NCI-H226 (cell line): ENCODE data around the gene TRIAP1.

Experiments used
- DNase-seq: peaks from one replicate; pipeline ENCODE4 v3.0.0-alpha.2; 2015

Gene TRIAP1

GRCh38 chr12:120425797-120426196 lies 20.4 kb downstream of the TRIAP1 start:
- DNase-seq, result no peak

DNA sequence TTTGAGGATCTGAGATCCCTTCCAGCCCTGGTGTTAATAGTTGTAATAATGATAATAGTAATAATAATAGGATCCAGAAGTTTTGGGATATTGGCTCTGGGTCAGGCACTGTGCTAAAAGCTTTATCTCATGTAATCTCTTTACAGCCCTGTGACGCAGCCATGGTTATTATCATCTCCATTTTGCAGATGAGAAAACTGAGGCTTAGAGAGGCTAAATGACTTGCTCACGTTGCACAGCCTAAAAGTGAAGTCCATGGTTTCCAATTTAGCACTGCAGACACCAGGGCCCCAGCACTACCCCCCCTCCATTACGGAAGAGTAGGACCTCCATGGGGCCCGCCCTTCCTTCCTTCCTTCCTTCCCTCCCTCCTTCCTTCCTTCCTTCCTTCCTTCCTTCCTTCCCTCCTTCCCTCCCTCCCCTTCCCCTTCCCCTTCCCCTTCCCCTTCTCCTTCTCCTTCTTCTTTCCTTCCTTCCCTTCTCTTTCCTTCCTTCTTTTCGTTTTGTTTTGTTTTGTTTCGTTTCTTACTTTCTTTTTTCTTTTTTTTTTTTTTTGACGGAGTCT lies 23.2 kb downstream of the TRIAP1 start:
- no peak for DNase-seq

DNA sequence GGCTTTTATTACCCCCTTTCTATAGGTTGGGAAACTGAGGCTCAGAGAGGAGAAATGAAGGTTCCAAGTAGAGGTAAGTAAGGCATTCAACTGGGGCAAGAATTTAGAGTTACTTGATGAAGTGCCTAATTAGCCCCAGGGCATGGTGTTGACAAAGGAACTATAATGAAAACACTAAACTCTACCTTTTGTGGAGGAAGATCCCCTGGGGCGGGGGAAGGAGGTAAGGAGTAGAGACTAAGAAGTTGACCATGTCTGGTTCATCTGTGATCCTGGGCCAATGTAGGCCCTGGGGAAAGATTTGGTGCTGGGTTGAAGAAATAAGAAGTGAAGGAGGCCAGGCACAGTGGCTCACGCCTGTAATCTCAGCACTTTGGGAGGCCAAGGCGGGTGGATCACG lies 24.5 kb downstream of the TRIAP1 start:
- no peak for DNase-seq

DNA sequence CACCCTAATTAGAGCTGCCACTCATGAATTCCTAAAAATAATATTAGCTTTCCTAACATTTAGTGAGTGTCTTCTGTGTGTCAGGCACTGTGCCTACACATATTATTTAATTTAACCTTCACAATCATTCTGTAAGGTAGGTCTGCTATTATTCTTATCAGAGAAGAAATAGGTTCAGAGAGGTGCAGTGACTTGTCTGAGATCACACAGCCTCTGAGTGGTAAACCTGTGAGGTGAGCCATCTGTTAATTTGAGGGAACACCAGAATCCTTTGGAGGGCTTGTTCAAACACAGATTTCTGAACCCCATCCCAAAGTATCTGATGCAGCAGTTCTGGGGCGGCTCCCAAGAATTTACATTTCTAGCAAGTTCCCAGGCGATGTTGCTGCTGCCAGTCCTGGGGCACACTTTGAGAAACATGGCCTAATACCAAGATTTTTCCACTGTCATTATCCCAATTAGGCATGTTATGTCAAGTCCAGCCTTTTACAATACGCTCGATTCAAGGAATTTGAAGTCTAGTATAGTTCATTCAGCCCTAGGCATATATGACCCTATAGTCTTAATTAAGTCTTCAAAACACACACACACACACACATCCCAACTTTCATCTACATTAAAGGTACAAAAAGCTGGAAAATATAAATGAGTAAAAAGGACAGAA lies 28.1 kb downstream of the TRIAP1 start:
- DNase-seq, result no peak

- DNase-seq, result no peak
Measured at GRCh38 chr12:120416490-120417216, 29.5 kb downstream of the TRIAP1 start.

DNA sequence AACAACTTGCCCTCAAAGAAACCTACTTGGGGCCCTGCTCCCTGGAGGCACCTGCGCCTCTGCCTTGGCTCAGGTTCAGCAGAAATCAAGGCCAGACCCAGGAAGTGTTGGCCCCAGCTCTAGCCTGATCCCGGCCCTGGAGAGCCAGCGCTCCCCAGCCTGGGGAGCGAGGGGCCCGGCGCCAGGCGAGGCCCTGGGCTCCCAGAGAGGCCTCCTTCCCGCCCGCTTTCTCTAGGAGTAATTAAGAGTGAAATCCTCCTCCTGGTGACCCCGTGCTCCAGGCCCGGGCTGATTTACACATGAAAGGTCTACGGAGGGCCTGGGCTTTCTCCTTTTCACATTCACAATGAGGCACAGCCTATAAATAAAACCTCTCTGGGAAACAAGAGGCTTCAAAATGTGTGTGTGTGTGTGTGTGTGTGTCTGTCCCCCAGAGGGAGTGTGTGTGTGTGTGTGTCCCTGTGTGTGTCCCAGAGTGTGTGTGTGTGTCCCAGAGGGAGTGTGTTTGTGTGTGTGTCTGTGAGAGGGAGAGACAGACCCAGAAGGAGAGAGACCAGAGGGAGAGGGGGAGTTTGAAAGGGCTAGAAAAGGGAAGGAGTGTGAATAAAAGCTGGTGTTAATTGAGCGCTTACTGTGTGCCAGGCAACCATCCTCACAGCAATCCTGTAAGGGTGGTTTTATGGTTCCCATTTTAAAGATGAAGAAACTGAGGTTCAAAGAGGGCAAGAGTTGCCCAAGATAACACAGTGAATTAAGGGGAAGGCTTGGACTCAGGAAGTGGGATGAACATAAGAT lies 32.1 kb downstream of the TRIAP1 start:
- DNase-seq, result no peak

GRCh38 chr12:120412421-120412820 lies 33.8 kb downstream of the TRIAP1 start:
- DNase-seq, result no peak

DNA sequence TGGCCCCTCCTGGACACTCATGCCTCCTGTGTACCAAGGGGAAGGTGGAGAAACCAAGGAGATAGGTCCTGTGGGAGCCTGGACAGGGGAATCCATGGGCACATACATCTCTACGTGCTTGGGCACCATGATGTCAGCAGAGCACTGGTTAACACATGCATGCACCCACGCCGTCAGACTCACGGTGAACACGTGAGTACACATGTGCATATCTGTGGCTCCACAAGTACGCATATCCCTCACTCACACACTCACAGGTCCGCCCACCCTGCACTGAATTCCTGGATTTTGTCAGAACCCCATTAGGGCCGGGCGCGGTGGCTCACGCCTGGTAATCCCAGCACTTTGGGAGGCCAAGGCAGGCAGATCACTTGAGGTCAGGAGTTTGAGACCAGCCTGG lies 37.4 kb downstream of the TRIAP1 start:
- DNase-seq, result no peak

GRCh38 chr12:120406553-120406952 lies 39.6 kb downstream of the TRIAP1 start:
- DNase-seq, result no peak

GRCh38 chr12:120406069-120406468 lies 40.1 kb downstream of the TRIAP1 start:
- DNase-seq, result no peak

DNA sequence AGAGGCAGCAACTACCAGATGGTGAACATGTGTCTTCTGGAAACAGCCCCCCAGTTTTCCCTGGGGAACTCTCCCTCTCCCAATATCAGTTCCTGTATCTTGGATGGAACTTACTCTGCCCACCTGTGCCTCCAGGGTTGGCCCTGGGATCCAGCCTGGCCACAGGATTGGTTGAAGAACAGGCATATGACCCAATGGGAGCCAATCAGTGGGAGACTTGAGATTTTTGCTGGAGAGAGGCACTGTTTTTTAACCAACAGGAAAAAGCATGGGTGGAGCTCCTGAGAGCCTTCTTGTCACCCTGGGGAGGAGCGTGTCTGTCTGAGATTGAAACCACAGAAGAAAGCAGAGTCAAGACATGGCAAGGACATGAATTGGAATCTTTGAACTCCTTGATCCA lies 41.9 kb downstream of the TRIAP1 start:
- DNase-seq, result no peak

DNA sequence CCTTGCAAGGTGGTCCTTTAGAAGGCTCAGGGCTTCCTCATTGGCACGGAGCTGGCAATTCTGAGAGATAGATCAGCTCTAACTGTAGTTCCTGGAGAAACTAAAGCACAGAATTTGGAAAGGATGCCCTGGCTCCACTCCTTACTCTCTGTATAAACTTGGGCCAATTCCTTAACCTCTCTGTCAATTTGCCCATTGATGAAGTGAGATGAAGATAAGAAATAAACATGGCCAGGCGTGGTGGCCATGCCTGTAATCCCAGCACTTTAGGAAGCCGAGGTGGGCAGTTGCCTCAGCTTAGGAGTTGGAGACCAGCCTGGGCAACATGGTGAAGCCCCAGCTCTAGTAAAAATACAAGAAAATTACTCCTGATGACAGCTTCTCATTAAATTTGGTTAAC lies 42.3 kb downstream of the TRIAP1 start:
- no peak for DNase-seq

- no peak for DNase-seq
Measured at GRCh38 chr12:120402217-120402616, 44.0 kb downstream of the TRIAP1 start.

- no peak for DNase-seq
Measured at GRCh38 chr12:120399531-120399930, 46.7 kb downstream of the TRIAP1 start.

DNA sequence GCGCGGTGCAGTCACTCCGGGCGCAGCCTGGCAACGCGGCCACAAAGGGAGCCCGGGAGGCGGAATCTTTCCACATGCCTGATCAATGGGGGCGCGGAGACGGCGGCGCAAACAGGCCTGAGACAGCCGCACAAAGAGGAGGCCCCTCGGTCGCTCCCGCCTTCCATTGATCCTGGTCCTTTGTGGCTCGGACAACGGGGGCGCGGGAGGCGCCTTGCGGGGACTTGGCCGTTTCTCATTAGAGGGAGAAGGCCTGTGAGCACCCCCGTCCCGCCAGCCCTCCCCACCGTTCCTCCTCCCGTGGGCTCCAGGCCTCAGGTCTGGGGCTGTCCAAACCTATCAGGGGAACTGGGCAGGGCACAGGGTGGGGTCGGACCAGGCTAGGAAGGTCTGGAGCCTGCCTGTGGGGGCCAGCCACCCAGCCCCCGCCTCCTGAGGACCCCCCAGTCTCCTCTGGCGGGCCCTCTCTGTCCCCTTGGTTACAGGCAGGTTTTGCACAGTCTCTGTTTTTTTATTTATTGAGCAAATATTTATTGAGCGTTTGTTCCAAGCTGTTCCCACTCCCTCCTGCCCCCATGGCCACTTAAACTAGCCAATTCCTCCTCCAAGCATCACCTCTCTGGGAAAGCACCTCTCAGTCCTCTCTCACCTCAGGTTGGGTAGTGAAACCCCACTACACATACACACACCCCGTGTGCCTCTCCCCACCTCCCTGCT lies 48.2 kb downstream of the TRIAP1 start:
- no peak for DNase-seq

DNA sequence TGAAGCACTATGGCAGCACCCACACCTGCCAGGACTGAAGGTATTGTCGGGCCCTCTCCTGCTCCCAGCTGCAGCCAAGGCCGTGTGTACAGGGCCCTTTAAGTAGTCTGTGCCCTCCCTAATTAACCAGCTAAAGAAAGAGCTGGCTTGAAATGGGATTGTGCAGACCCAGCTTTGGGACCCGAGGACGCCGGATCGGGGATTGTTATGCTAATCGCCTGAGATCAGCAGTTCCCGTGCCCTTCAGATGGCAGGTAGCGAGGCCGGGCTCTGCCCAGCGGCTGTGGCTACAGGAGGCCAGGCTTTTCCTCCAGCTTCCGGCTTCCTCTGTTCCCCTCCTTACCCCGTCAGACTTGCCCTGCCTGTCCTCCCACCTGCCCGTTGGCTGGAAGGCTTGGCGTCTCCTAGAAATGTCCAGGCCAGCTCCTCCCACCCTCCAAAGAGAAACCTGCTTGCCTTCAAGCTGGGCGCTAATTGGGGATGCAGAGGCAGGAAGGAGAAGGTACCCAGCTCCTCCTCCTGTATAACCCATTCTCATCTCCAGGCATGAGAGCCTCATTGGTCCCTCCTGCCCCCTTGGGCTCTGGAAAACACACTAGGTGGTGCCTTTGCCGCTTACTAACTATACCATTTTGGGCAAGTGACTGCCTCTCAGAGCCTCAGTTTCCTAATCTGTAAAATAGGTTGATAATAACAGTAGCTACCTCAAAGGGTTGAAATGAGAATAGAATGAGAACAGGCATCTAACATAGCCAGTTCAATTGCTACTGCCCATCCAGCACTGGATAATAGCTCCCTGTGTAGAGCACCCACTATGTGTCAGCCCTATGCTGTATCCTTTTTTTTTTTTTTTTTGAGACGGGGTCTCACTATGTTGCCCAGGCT lies 51.5 kb downstream of the TRIAP1 start:
- DNase-seq, result no peak
